Endothelial cell of hepatic sinusoid (primary cell): Measurements from ENCODE around the gene DIABLO.
"Not testable (repeated sequence)": the region's sequence is repeated elsewhere in the genome, so short reads cannot be mapped to it uniquely, and the experiment has no call there.

Experiments
- in situ Hi-C: cut with HindIII; loops from 2 replicates; pipeline ENCODE4 v1.10.0; 2017; ENCODE audit warnings: low sequenced_read_pairs

Gene DIABLO

DNA sequence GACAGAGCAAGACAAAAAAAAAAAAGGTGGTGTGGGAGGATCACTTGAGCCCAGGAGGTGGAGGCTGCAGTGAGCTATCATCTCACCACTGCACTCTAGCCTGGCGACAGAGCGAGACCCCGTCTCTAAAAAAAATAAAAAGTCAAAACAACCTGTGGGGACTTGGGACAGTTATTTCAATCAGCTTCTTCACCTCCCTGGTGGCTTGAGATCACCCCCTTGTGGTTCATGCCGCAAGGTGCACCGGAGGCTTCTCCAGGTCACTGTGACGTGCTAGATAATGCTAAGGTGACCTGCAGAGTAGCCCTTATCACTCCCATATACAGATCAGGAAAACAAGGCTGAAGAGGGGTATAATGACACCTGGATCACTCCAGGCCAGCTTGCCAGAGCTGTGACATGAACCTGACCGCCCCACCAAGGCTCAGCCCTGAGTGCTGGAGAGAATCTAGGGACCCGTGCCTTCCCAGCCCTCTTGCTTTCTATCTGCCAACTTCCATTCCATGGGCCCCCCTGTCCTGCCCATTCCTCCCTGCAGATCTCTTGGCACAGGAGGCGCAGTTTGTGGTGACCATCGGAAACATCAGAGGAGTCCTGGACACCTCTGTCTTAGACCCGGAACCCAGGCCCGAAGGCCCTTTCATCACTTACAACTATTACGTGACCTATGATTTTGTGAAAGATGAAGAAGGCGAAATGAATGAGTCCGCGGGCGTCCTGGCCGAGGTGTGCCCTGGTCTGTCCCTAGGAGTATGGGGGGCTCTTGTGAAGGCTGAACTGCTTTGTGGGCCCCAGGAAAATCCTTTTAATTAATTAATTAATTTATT, 34.8 kb downstream of the DIABLO start:
- in situ Hi-C loops = no loop called here

DNA sequence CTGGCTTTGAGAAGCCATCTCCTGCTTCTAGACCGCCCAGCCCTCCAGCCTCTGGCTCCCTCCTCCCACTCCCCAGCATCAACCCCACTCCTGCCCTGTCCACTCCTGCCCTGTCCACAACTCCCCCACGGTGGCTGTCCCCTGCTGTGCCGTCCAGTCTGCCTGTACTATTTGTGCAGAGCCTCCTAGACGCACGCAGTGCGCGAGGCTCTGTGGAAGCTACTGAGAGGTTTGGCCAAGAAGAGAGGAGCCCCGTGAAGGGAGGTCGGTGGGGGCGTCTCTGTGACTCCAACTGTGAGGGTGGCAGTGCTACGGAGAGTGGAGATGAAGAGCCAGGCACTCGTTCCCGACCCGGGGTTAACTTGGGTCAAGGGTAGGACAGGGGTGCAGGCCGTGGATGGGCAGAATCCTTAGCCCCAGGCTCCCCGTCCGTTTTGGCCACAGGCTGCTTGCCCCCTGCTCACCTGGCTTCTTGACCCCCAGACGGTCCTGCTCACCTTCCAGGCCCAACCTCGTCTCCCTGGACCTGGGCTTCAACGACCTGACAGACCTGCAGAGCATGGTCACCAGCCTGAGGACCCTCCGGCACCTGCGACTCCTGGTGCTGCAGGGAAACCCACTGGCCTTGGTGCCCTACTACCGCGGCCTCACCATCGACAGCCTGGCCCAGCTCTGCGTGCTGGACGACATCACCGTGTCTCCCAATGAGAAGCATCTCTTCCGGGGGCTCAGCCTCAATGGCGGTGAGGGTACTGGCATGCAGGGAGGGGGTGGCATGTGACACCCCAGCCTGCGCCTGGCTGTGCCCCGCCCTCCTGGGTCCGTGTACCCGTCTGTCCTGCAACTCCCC, 36.0 kb downstream of the DIABLO start:
- in situ Hi-C loops = no loop called here

DNA sequence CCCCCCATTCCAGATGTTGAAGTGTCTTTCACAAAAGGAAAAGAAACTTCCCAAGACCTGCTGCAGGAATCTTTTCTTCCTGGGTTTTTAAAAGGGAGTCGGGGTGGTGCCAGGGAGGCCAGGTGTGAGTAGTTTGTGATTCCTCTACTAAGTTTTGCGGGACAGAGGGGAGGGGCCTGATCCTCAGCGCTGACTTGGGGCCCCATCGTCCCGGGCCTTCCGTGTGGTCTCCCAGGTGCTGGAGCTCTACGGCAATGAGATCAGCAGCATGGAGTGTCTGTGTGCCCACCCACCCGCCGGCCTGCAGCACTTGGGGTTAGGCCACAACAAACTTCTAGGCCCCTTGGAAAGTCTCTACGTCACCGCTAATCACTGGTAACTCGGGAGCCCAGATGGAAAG, 38.4 kb downstream of the DIABLO start:
- in situ Hi-C loops = no loop called here

DNA sequence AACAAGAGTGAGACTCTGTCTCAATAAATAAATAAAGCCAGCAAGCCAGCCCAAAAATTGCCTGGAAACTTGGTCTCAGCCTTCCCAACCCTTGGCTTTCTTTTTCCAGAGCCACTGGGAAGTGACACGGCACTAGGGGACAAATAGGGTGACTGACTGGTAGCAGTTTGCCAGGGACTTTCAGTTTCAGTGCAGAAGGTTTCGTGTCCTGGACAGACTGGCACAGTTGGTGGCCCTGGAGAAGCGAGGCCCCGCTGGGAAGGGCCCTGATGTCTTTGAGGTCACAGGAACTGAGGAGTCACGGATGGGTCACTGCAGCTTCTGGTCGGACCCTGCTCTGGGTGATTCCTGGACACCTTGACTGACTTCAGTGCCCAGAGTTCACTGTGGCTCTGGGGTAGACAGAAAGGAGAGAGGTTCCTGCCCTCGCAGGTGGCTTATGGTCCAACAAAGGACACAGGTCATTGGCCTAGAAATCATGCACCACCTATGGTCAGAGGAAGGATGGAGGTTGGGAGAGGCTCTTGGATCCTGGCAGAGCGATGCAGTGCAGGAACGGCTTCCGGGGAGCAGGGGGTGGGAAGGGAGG, 40.3 kb downstream of the DIABLO start:
- in situ Hi-C loops = no loop called here

DNA sequence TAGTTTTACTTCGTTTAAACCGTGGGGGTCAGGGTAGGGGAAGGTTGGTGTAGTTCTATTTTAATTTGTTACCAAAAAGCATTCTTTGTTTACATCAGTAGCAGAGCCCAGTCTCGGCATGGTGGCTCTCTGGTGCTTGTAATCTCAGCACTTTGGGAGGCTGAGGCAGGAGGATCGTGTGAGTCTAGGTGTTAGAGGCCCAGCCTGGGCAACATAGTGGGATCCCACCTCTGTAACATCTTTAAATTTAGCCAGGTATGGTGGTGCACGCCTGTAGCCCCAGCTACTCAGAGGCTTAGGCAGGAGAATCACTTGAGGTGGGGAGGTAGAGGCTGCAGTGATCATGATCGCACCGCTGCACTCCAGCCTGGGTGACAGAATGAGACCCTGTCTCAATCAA, 40.8 kb downstream of the DIABLO start:
- in situ Hi-C loops = no loop called here

DNA sequence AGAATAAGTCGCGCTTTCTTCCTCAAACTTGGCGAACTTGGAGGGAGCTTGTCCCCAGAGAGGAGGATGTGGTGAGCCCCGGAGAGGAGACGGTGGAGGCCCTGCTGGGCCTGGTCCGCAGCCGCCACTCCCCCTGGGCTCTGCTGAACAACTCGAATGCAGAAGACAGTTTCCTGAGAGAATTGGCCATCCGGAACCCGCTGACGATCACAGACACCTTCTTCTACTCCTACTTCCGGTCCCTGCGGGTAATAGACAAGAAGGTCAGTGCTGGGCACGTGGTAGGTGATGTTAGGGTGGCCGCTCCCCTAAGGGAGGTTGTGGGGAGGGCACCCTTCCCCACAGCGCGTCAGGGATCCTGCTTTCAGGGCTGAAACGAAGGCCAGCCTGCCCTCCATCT, 41.3 kb downstream of the DIABLO start:
- in situ Hi-C loops = loop anchor here (5.0 kb wide), 3 partner anchors 42 to 112 kb away; no protein-coding TSS in a partner anchor

DNA sequence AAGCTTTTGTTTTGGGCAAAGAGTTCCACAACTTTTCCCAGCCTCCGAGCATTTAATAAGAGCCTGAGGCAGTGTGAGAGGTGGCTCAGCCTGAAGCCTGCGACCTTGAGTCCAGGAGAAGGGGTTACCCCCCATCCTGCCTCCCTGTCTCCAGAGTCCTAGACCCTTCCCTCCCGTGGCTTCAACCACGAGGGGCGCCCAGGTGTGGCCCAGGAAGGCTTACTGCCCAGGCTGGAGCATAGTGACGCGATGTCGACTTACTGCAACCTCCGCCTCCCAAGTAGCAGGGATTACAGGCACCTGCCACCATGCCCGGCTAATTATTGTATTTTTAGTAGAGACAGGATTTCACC, 42.3 kb downstream of the DIABLO start:
- in situ Hi-C loops = loop anchor here (5.0 kb wide), 3 partner anchors 41 to 111 kb away; no protein-coding TSS in a partner anchor

DNA sequence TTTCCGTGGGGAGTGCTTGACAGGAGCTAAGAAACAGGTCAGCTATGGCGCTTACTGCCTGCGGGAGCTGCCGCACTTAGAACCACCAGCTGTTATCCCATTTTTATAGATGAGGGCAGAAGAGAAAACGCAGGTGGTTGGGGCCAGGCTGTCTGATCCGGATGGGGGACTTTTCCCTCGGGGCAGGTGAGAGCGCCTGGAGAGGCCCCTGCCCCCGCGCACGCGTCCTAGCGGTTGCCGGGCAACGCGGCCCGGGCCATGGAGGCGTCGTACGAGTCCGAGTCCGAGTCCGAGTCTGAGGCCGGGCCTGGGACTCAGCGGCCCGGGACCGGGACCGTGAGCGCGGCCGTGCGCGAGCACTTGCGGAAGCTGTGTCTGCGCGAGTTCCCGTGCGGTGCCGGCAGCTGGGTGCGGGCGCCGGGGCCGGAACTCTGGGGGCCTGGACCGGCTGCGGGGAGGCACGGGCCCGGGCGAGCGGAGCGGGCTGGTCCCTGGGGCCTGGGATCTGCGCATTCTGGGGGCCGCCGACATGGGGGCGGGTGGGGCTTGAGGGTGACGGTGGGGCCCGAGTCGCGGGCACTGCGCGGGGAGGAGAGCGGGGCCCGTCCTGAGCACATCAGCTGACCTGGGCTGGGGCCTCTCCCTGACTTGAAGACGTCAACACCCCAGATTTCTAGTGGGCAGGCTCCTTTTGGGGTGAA, 42.8 kb downstream of the DIABLO start, which contains the start of gene LRRC43:
Gene LRRC43 (plus strand): TSS at position 237 of the 701 bp plus-strand sequence. CDS start 22 bp downstream, at position 259.
- in situ Hi-C loops = loop anchor here (5.0 kb wide), 3 partner anchors 41 to 111 kb away; no protein-coding TSS in a partner anchor

DNA sequence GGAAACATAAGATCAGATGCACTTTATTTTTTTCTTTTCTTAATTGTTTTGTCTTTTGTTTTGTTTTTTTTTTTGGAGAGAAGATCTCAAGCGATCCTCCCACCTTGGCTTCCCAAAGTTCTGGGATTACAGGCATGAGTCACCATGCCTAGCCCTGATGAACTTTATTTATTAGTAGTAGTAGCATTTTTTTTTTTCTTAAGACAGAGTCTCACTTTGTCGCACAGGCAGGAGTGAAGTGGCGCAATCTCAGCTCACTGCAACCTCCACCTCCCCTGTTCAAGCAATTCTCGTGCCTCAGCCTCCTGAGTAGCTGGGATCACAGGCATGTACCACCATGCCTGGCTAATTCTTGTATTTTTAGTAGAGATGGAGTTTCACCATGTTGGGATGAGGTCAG, 49.4 kb downstream of the DIABLO start:
- in situ Hi-C loops = not testable (repeated sequence)

DNA sequence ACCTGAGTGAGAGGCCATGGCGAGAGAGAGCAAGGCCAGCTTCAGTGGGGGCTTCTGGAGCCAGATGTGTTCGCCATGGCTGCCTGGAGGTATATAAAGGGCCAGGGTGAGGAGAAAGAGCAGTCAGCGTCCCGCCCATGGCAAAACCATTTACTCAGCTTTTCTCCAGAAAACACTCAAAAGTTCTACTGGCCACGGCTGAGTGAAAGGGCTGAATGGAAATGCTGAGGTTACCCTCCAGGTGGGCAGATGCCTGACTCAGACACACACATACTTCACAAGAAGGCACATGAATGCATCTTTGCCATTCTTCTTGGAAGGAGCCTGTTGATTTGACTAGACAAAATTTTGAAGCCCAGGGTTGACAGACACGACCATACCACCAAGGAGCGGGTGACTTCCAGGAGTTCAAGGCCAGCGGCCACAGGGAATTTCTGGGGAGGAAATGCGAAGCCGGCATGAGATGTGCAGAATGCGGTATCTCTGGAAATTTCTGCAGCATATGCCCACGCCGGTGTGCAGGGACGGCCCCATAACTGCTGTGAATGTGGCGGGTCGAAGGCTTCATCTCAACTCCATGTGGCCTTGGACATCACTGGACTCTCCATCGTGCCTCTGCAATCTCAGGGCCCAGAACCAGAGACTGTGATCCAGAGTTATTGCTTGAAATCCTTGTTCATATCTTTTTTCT, 51.6 kb downstream of the DIABLO start, which contains the start of gene IL31:
Gene IL31 (minus strand): TSS at position 67 of the 691 bp plus-strand sequence. CDS start 49 bp downstream, at position 18.
- in situ Hi-C loops = no loop called here

DNA sequence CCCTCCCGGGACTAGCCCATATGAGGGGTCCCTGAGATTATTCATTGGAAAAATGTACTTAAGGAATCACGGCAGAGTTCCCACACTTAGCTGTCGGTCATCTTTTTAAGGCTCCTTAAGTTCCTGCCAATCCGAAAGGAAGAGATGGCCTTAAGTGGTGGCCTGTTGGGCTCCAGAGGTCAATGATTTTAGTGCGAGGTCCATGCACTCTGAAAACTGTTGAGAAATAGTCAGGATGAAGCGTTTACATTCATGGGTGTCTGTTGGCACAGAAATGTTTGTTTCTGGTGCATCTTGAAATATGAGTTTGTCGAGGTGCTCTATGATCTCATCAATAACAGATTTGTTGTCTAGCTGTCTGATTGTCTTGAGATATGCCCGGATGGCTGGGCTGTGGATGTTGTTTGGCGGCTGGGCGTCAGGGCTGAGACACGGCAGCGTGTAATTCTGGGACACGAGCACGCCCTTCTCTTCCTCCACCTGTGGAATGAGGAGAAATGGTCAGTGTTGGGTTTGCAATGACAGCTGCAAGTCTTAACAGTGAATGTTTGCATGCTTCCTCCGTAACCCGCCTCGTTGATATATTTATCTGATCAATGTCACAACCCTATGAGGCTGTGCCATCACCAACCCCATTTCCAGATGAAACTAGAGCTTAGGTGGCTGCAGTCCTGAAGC, 53.5 kb downstream of the DIABLO start:
- in situ Hi-C loops = no loop called here

DNA sequence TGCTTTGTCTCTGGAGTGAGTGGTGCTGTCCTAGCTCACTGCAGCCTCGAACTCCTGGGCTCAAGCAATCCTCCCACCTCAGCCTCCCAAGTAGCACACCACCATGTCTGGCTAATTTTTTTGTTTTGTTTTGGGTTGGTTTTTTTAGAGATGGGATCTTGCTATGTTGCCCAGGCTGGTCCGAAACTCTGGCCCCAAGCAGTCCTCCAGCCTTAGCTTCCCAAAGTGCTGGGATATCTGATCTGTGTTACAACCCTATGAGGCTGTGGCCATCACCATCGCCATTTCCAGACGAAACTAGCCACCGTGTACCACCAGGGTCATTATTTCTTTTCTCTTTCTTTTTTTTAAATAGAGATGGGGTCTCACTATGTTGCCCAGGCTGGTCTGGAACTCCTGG, 54.5 kb downstream of the DIABLO start:
- in situ Hi-C loops = no loop called here

DNA sequence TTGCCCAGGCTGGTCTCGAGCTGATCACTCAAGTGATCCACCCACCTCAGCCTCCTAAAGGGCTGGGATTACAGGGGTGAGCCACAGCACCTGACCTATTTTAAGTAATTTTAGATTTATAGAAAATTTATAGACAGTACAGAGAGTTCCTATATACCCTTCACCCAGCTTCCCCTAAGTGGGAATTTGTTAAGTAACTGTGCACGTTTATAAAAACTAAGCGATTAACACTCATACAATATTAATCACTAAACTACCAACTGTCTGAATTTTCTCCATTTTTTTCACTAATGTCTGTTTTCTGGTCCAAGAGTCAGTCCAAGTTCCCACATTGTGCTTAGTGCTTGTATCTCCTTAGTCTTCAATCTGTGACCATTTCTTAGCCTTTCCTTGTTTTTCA, 57.4 kb downstream of the DIABLO start:
- in situ Hi-C loops = no loop called here

DNA sequence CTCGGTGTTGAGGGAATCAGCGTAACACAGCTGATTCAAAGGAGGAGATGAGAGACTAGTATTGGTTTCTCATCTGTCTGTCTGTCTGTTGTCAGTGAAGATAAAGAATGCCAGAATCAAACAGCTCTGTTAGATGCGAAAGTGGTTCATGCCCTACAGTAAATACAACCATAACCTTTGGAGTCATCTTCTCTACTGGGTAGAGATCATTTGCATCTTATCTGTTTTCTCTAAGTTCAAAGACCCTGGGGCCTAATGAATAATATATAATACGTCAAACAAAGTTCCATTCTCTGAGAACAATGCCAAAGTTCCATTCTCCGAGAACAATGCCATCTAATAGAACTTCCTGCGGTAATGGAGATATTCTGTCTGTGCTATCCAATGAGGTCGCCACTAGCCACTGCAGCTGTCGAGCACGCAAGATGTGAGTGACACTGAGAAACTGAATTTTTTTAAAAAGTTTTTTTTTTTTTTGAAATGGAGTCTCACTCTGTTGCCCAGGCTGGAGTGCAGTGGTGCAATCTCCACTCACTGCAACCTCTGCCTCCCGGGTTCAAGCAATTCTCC, 58.4 kb downstream of the DIABLO start:
- in situ Hi-C loops = no loop called here

DNA sequence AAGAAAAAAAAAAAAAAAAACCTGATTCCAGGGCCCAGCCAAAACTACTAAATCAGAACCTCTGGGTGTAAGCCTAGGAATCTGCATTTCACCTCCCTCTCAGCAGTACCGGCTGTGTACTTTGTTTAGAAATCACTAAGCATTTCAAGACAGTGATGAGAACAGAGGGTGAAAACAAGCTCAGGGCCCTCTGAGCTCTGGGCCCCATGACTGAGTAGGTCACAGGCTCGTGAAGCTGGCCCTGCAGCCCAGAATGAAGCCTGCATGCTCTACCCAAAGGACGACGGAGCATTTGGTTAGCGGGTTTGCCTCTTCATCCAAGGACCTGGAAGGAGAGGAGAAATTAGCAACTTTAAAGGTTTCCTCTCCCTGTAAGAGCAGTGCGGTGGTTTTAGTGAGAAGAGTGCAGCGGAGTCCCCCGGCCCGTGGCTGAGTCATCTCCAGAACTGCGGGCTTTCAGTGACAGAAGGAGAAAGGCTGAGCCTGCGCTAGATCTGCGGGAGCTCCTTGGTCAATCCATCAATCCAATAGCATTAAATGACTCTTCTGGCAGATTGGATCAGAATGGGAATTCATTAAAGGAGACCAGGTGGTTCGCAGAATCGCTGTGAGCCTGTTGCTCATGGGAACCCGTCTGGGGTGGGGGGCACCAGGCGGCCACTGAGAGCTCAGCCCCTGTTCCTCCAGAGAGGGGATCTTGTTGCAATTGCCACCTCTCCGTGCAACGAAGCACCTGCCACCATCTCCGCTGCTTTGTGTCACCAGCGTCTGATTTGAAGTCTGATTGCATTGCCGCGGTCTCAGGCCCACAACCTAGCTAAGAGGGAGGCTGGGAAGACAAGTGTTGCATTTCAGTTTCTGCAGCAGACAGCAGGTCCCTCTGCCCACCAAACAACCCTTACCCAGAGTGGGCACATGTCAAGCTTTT, 59.2 kb downstream of the DIABLO start:
- in situ Hi-C loops = no loop called here

DNA sequence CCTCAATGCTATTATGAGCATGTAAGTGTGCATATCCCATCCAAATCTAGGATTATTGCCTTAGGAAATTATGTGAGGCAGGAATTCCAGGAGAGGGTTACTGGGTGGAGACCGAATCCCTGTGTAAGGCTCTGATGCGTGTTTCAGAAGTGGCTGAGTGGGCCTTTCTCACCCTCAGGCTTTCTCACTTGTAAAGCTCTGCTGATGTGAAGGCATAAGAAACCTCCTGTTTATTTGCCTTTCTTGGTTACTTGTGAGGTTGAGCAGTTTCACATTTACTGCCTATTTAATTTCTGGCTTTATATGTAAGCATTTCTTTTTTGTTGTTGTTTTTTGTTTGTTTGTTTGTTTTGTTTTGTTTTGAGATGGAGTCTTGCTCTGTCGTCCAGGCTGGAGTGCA, 62.9 kb downstream of the DIABLO start:
- in situ Hi-C loops = no loop called here

DNA sequence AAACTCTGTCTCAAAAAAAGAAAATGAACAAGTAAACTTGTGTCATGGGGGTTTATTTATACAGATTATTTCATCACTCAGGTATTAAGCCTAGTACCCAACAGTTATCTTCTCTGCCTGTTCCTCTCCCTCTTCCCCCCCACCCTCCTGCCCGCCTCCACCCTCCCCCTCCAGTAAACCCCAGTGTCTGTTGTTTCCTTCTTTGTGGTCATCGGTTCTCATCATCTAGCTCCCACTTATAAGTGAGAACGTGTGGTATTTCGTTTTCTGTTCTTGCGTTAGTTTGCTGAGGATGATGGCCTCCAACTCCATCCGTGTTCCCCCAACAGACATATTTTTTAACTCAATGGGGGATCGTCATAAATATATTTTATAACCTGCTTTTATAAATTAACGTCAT, 64.2 kb downstream of the DIABLO start:
- in situ Hi-C loops = no loop called here

DNA sequence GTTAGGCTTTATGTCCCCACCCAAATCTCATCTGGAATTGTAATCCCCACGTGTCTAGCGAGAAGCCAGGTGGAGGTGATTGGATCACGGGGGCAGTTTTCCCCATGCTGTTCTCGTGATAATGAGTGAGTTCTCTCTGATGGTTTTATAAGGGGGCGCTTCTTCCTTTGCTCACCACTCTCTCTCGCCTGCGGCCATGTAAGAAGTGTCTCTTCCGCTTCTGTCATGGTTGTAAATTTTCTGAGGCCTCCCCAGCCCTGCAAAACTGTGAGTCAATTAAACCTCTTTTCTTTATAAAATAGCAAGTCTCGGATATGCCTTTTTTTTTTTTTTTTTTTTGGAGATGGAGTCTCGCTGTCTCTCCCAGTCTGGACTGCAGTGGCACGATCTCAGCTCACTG, 65.1 kb downstream of the DIABLO start:
- in situ Hi-C loops = no loop called here
